ENCODE results near the gene PRMT1. TPM values are rescaled to one million over a fixed set of nuclear protein-coding genes. Genes with fewer than 3 reads are reported as not detected.
A peak's percentile ranks its signal among the peaks of the same experiment; 100 is the strongest.

The PRMT1 gene
- total and polyA plus RNA-seq, 9 of the 15 experiments (the other 6 are each of a cell fraction or from before 2014, with no cell fraction given), result 13.3 to 464 (median 326) TPM

DNA sequence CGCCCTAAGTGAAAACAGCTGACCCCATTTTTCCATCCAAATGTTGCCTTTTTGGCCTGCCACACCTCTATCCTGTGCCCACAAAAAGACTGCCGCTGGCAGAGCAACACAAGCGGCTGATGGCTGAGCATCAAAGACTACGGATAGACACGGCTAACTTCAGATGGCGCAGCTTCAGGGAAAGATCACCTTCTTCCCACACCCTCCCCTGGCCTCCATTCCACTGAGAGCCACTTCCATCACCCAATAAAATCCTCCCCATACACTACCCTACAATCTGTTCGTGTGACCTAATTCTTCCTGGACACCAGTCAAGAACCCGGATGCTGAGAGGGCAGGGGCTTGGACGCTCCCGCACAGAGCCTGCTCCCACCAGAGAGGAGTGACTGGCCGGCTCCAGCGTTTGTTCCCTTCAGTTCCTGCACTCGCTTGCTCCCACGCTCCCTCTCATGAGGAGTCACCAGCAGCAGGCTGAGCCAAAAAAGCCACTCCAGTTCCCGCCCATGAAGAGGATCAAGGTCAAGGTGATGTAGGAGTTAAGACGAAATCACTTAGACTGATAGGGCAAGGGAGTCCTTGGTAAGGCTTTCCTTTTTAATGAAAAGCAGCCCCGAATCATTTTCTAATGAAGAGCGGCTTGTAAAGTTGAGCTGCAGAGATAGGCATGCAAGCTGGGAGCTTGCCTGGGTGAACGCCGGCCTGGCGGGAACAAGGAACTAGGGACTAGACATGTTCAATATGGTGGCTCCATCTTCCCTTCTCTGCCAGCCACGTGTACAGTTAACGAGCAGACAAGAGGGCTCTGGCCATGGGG lies 50.4 kb downstream of the PRMT1 start:
- 62% methylated on average over 23 of the region's 23 CpGs for WGBS (ENCODE audit: insufficient coverage, low coverage, missing lambda C conversion rate)
- Histone ChIP-seq H3K9me1 (ENCODE audit: control insufficient read depth, insufficient read depth, low read length) (no peaks in the 10 kb centered on the region), H3K9ac (ENCODE audit: insufficient read depth in 1 of 2, low read depth in 2 of 2, low read length in 2 of 2) (peak overlapping the region; percentile 18 to 70; a peak in 2 of 4 replicates), H3K36me3 (ENCODE audit: control insufficient read depth, insufficient read depth, low read length) (0 out of 3 replicates have a peak, but pooled peaks cover 2% of the 10 kb centered on the region), H3K27ac (ENCODE audit: extremely low read depth, low read depth, low read length) (peak overlapping the region; percentile 59; the same call in 2 of the 3 replicates), H3K4me1 (replicated peaks in 1 of 2; ENCODE audit: control insufficient read depth in 2 of 2, insufficient read depth in 2 of 2, low read length in 2 of 2) (peaks cover 0 to 8% of the 10 kb centered on the region in 2 experiments; a peak in 4 of 5 replicates), H3K4me2 (ENCODE audit: insufficient read depth, low read length) (0 out of 2 replicates have a peak overlapping the region, but pooled peaks have one; percentile 27), H2AFZ (ENCODE audit: low read depth, low read length) (peak overlapping the region; percentile 73), H4K20me1 (replicated peaks; ENCODE audit: control insufficient read depth, insufficient read depth, low read length) (no peaks in the 10 kb centered on the region), H3K4me3 (no peak overlapping the region), H3K9me3 (replicated peaks; ENCODE audit: control insufficient read depth, insufficient read depth, low read depth, low read length) (no peaks in the 10 kb centered on the region), H3K27me3 (ENCODE audit: control insufficient read depth in 2 of 2, insufficient read depth in 2 of 2, low read length in 2 of 2) (no peaks in the 10 kb centered on the region), H3K79me2 (ENCODE audit: control insufficient read depth, insufficient read depth, low read length) (no peaks in the 10 kb centered on the region)
- BruUV-seq (replicated peaks), result no TSS peak
- intact Hi-C loops (cut with micrococcal nuclease), result no loop called here
- FAIRE-seq (no peak), ATAC-seq (peak; percentile 23), DNase-seq (ENCODE audit: extremely low read depth in 1 of 4, low spot score in 3 of 4) (peak in 1 of 4 experiments; percentile 46)
- CTCF ChIA-PET (ENCODE audit: low intra/inter-chr PET ratio), result no interaction called here
- in situ Hi-C loops (cut with MboI), result no loop called here
- POLR2A ChIA-PET, result interaction anchor here (2.0 kb wide), 1 partner anchor 10 kb away, joined by 5 read pairs; no protein-coding TSS in a partner anchor
- no peak for TF ChIP-seq EHMT2 (IDR thresholded peaks at IDR 0.05)
- TF ChIP-seq, protein P1, sequence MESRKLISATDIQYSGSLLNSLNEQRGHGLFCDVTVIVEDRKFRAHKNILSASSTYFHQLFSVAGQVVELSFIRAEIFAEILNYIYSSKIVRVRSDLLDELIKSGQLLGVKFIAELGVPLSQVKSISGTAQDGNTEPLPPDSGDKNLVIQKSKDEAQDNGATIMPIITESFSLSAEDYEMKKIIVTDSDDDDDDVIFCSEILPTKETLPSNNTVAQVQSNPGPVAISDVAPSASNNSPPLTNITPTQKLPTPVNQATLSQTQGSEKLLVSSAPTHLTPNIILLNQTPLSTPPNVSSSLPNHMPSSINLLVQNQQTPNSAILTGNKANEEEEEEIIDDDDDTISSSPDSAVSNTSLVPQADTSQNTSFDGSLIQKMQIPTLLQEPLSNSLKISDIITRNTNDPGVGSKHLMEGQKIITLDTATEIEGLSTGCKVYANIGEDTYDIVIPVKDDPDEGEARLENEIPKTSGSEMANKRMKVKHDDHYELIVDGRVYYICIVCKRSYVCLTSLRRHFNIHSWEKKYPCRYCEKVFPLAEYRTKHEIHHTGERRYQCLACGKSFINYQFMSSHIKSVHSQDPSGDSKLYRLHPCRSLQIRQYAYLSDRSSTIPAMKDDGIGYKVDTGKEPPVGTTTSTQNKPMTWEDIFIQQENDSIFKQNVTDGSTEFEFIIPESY (CRISPR knock-in tag; IDR thresholded peaks at IDR 0.05), result 0 out of 2 replicates have a peak, but pooled peaks have one; percentile 12
- no peak for TF ChIP-seq CBFB (CRISPR knock-in tag; IDR thresholded peaks at IDR 0.05)
- TF ChIP-seq HDAC2 (IDR thresholded peaks at IDR 0.05), result no peak
- TF ChIP-seq ZNF121 (CRISPR knock-in tag; conservative IDR thresholded peaks at IDR 0.05), result no peak
- TF ChIP-seq, protein P2, sequence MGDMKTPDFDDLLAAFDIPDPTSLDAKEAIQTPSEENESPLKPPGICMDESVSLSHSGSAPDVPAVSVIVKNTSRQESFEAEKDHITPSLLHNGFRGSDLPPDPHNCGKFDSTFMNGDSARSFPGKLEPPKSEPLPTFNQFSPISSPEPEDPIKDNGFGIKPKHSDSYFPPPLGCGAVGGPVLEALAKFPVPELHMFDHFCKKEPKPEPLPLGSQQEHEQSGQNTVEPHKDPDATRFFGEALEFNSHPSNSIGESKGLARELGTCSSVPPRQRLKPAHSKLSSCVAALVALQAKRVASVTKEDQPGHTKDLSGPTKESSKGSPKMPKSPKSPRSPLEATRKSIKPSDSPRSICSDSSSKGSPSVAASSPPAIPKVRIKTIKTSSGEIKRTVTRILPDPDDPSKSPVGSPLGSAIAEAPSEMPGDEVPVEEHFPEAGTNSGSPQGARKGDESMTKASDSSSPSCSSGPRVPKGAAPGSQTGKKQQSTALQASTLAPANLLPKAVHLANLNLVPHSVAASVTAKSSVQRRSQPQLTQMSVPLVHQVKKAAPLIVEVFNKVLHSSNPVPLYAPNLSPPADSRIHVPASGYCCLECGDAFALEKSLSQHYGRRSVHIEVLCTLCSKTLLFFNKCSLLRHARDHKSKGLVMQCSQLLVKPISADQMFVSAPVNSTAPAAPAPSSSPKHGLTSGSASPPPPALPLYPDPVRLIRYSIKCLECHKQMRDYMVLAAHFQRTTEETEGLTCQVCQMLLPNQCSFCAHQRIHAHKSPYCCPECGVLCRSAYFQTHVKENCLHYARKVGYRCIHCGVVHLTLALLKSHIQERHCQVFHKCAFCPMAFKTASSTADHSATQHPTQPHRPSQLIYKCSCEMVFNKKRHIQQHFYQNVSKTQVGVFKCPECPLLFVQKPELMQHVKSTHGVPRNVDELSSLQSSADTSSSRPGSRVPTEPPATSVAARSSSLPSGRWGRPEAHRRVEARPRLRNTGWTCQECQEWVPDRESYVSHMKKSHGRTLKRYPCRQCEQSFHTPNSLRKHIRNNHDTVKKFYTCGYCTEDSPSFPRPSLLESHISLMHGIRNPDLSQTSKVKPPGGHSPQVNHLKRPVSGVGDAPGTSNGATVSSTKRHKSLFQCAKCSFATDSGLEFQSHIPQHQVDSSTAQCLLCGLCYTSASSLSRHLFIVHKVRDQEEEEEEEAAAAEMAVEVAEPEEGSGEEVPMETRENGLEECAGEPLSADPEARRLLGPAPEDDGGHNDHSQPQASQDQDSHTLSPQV (IDR thresholded peaks at IDR 0.05), result peak; percentile 67
- TF ChIP-seq ZBTB8A (IDR thresholded peaks at IDR 0.05; ENCODE audit: partially characterized antibody), result no peak
- TF ChIP-seq HSF4 (CRISPR knock-in tag; IDR thresholded peaks at IDR 0.05; ENCODE audit: borderline replicate concordance), result no peak
- TF ChIP-seq SP1 (CRISPR knock-in tag; IDR thresholded peaks at IDR 0.05), result no peak
- no peak for TF ChIP-seq DDX20 (tag; IDR thresholded peaks at IDR 0.05; ENCODE audit: low read depth)
- TF ChIP-seq YY1 (IDR thresholded peaks at IDR 0.05; ENCODE audit: borderline replicate concordance in 1 of 3, control insufficient read depth in 1 of 3, extremely low read depth in 1 of 3, insufficient read depth in 3 of 3, insufficient read length in 1 of 3, insufficient replicate concordance in 2 of 3, low read depth in 1 of 3, low read length in 2 of 3), result peak in 1 of 3 experiments; percentile 8
- no peak for TF ChIP-seq ZKSCAN3 (CRISPR knock-in tag; IDR thresholded peaks at IDR 0.05)
- TF ChIP-seq SP2 (IDR thresholded peaks at IDR 0.05; ENCODE audit: extremely low read depth, low read depth, low read length, poor library complexity, severe bottlenecking), result no peak
- TF ChIP-seq ZNF431 (CRISPR knock-in tag; IDR thresholded peaks at IDR 0.05), result no peak
- TF ChIP-seq NFE2 (IDR thresholded peaks at IDR 0.05; ENCODE audit: low read depth), result no peak
